OCI-LY3 (cell line): Measurements from ENCODE around the gene GALNTL6.

ENCODE experiments used
- EZH2phosphoT487 ChIP-seq: fragments of 200-600 bp; shearing (Covaris generic); IDR thresholded peaks from 2 replicates; pipeline ENCODE4 v1.6.1; 2018; ENCODE audit warnings: antibody characterized with exemption, mixed run types, low read depth
- TF ChIP-seq, protein P1 (sequence below): fragments of 200-600, 300-600 bp; sonication (generic); IDR thresholded peaks from 2 replicates; pipeline ENCODE4 v1.5.1; 2014; ENCODE audit warnings: antibody characterized with exemption, low read length, low read depth

DNA sequence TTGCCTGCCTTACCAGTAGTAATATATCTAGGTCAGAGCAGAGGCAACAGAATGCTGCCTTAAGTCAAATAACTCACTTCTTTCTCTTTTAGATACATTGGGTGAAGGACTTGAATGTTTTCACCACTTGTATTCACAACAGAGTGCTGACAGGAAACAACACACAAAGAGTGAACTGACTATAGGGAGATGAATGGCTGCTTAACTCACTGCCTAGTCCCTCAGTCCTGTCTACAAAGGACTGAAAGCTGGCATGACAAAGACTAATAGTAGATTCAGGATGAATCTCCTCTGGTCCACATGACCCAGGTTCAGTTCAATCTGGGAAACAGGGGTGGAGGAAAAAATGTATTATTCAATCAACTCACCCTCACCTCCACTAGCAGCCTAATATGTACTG, 134.2 kb downstream of the GALNTL6 start:
- TF ChIP-seq, protein P1, sequence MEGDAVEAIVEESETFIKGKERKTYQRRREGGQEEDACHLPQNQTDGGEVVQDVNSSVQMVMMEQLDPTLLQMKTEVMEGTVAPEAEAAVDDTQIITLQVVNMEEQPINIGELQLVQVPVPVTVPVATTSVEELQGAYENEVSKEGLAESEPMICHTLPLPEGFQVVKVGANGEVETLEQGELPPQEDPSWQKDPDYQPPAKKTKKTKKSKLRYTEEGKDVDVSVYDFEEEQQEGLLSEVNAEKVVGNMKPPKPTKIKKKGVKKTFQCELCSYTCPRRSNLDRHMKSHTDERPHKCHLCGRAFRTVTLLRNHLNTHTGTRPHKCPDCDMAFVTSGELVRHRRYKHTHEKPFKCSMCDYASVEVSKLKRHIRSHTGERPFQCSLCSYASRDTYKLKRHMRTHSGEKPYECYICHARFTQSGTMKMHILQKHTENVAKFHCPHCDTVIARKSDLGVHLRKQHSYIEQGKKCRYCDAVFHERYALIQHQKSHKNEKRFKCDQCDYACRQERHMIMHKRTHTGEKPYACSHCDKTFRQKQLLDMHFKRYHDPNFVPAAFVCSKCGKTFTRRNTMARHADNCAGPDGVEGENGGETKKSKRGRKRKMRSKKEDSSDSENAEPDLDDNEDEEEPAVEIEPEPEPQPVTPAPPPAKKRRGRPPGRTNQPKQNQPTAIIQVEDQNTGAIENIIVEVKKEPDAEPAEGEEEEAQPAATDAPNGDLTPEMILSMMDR: no peak
- TF ChIP-seq EZH2phosphoT487: no peak
